GM12874 (cell line): ENCODE results near the gene FOXD2.

ENCODE experiments used
- TF ChIP-seq, protein P1 (sequence below): IDR thresholded peaks from 2 replicates; pipeline ENCODE4 v1.5.1; 2011; ENCODE audit warnings: low read depth, mild to moderate bottlenecking, control low read depth, low read length, moderate library complexity; ENCODE audit not compliant: insufficient read depth

The FOXD2 gene

DNA sequence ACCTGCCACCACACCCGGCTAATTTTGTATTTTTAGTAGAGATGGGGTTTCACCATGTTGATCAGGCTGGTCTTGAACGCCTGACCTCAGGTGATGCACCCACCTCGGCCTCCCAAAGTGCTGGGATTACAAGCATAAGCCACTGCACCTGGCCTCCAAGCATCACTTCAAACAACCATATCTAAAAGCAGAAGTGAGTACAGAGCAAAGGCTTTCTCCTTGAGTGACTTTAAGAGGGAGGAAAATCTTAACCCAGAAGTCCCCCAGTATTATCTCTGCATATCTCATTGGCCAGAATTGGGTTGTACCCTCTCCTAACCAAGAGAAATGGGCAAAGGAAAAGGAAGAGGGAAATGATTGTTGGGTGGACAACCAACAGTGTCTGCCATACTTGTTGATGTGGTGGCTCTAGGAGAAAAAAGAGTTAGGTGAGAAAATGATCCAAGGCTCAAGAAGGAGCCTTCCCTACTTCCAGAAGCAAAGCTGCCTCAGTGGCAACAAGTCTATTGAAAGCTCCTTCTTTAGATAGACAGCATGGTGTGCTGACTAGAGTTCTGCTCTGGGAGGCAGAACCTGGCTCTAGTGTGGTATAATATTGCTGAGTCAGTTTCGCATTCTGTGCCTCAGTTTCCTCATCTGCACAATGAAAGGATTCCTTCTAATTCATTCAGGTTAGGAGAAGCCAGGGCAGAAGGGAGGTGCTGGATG is 38.6 kb upstream of the FOXD2 start:
- TF ChIP-seq, protein P1, sequence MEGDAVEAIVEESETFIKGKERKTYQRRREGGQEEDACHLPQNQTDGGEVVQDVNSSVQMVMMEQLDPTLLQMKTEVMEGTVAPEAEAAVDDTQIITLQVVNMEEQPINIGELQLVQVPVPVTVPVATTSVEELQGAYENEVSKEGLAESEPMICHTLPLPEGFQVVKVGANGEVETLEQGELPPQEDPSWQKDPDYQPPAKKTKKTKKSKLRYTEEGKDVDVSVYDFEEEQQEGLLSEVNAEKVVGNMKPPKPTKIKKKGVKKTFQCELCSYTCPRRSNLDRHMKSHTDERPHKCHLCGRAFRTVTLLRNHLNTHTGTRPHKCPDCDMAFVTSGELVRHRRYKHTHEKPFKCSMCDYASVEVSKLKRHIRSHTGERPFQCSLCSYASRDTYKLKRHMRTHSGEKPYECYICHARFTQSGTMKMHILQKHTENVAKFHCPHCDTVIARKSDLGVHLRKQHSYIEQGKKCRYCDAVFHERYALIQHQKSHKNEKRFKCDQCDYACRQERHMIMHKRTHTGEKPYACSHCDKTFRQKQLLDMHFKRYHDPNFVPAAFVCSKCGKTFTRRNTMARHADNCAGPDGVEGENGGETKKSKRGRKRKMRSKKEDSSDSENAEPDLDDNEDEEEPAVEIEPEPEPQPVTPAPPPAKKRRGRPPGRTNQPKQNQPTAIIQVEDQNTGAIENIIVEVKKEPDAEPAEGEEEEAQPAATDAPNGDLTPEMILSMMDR: no peak

DNA sequence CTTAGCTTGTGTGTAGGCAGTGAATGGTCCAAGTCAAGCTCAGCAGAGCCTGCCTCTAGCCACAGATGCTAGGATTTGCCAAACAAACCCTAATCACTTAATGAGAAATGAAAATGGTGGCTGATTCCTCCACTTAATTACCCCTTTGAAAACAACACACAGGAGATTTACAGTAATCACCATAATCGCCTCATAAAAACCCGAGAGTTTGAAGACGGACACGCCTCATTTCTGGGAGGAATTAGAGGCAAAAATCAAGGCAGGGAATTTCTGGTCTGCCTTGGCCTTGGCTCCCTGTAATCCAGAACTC is 38.0 kb upstream of the FOXD2 start:
- TF ChIP-seq, protein P1: no peak

DNA sequence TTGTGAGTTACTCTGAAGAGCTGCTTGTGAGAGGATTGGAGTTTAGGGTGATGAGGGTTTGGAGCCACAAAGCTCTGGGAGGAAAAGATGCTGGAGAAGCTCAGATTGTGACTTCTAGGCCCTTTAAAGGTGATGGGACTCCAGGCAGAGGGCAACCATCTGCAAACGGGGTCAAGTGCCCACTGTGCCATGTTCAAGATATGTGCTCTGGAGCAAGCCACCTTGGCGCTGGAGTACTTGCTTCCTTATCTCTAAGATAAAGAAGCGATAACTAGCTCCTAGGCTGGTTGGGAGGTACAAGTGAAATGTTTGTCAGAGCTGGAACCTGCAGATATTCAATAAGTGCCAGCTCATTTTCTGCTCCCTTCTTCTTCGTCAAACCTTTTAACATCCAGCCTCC is 36.1 kb upstream of the FOXD2 start:
- TF ChIP-seq, protein P1: no peak

DNA sequence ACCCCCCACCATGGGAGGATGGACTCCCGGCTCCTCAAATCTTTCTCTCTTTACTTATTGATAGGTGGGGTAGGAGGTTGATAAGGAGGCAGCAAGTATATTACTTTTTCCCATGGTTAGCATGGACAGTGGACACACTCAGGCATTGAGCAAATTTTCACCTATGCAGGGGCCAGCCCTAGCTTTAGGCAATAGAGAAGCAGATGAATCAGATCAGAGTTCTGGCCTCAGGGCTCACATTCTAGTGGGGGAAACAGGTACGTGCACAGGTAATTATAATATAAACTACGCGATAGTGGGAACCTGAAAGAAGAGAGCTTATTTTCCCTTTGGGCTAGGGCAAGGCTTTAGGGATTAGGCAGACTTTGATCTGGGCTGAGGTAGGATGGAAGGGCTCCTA is 35.3 kb upstream of the FOXD2 start:
- TF ChIP-seq, protein P1: no peak

DNA sequence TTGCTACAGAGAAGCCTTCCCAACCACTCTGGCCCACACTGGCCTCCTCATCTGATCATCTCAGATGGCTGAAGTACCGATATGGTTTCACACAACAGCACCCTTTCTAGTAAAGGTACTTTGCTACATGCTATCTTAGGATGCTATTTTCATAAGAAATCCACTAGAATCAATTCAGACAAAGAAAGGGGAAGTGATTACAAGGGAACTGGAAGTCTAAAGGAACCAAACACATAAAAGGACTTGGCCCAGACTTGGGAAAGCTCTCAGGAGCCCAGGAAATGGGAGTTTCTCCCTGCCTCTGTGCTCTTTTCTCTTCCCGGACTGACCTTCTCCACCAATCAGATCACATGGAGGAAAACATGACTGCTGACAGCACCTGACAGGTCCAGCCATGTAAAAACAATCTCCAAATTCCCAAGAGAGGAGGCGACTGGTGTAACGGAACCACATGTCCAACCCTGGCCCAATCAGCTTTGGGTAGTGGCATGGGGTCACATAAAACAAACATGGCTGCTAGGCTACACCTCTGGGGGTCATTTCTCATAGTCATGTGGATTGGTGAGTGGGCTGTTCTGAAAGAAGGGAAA is 34.4 kb upstream of the FOXD2 start:
- TF ChIP-seq, protein P1: no peak

DNA sequence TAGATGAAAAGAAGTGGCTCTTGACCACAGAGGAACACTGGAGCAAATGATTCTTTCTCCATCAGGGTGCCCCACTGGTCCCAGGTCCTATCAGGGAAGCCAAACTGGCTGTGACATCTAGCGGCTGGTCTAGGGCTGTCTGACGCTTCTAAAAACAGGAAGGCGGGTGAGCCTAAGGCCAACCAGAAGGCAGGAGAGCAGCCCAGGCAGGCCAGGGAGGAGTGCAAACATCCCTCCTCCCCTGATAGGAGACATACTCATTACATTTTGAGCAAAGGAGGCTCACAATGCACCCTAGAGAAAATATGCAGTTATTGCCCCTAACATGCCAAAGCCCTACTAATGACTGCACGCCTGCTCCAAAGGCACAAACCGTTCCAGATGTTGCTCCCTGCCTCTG is 32.1 kb upstream of the FOXD2 start:
- TF ChIP-seq, protein P1: no peak

DNA sequence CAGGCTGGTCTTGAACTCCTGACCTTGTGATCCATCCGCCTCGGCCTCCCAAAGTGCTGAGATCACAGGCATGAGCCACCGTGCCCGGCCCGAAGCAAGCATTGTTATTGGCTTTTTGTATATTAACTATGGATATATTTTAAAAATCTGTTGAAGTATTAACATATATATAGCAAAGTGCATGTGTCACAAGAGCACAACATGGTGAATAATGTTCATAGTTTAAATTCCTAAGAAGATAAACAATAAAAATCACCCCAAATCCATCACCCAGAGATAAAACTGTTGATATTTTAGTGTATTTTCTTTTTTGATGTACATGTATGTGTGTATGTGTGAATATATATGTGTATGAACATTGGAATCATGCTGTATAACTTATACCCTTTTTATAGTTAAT is 30.9 kb upstream of the FOXD2 start:
- TF ChIP-seq, protein P1: no peak

DNA sequence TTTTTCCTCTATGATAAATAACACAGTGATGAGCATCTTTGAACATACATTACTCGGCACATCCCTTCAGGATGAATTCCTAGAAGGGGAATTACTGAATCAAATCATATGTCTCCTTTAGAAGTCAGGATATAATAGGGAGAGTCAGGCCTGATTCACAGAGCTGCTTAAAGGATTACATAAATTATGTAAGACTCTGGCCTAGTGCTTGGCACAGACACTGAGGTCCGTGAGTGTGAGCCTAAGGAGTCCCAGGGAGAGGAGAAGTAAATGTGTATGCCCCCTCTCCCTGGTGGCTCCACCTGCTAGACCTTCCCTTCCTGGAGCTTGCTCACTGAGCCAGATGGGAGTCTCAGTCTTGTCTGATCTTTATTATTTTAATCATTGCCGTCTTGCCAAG is 30.4 kb upstream of the FOXD2 start:
- TF ChIP-seq, protein P1: no peak
